ENCODE results near the gene AQP1.

GRCh38 chr7:30971440-30971839 is 59.8 kb downstream of the AQP1 start:
- no peak for TF ChIP-seq EP300 (conservative IDR thresholded peaks at IDR 0.05; ENCODE audit: poor library complexity, severe bottlenecking)
- TF ChIP-seq POLR2AphosphoS5 (IDR thresholded peaks at IDR 0.05), result no peak
- TF ChIP-seq, protein P1, sequence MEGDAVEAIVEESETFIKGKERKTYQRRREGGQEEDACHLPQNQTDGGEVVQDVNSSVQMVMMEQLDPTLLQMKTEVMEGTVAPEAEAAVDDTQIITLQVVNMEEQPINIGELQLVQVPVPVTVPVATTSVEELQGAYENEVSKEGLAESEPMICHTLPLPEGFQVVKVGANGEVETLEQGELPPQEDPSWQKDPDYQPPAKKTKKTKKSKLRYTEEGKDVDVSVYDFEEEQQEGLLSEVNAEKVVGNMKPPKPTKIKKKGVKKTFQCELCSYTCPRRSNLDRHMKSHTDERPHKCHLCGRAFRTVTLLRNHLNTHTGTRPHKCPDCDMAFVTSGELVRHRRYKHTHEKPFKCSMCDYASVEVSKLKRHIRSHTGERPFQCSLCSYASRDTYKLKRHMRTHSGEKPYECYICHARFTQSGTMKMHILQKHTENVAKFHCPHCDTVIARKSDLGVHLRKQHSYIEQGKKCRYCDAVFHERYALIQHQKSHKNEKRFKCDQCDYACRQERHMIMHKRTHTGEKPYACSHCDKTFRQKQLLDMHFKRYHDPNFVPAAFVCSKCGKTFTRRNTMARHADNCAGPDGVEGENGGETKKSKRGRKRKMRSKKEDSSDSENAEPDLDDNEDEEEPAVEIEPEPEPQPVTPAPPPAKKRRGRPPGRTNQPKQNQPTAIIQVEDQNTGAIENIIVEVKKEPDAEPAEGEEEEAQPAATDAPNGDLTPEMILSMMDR (IDR thresholded peaks at IDR 0.05; ENCODE audit: poor library complexity, severe bottlenecking), result no peak
- TF ChIP-seq SMC3 (conservative IDR thresholded peaks at IDR 0.05; ENCODE audit: poor library complexity), result no peak
- TF ChIP-seq EZH2 (IDR thresholded peaks at IDR 0.05; ENCODE audit: borderline replicate concordance, insufficient read depth, low read length, poor library complexity, severe bottlenecking), result no peak
- no peak for TF ChIP-seq TAF1 (IDR thresholded peaks at IDR 0.05; ENCODE audit: low read depth)
- TF ChIP-seq REST (IDR thresholded peaks at IDR 0.05; ENCODE audit: borderline replicate concordance), result no peak
